OCI-LY7 (cell line): ENCODE measurements around the gene CCDC60. TPM values are rescaled to one million over a fixed set of nuclear protein-coding genes. Genes with fewer than 3 reads are reported as not detected.
"Not testable (repeated sequence)": the region's sequence is repeated elsewhere in the genome, so short reads cannot be mapped to it uniquely, and the experiment has no call there.

Experiments
- BruUV-seq: library from RNA; stranded (reverse); fragments of 400-500 nt; replicated peaks from 2 replicates; lab custom pipeline; 2021; lab: Mats Ljungman, UMichigan
- CTCF ChIA-PET: fragments of 300-600 bp; sonication (Branson Sonifier 250); formaldehyde crosslinking; loops from one replicate; lab custom pipeline; 2022; ENCODE audit warnings: antibody characterized with exemption; ENCODE audit not compliant: unreplicated experiment; lab: Charles Lee
- POLR2A ChIA-PET: fragments of 300-600 bp; sonication (Branson Sonifier 250); formaldehyde crosslinking; loops from one replicate; lab custom pipeline; 2022; ENCODE audit warnings: antibody characterized with exemption; lab: Charles Lee
- DNase-seq: peaks from one replicate; pipeline ENCODE4 v3.0.0-alpha.2; 2015; ENCODE audit warnings: low spot score
- H2AFZ ChIP-seq: fragments of 200-600 bp; sonication (generic), shearing (Covaris generic); 2 replicates; pipeline ENCODE4 v1.6.1; 2014; ENCODE audit warnings: mild to moderate bottlenecking, antibody characterized with exemption, low read length, moderate library complexity
- H3K27ac ChIP-seq: fragments of 200-600 bp; sonication (generic); 2 replicates; pipeline ENCODE4 v1.5.1; 2014; ENCODE audit warnings: mixed run types, low read depth, mild to moderate bottlenecking, moderate library complexity, low read length, inconsistent platforms; ENCODE audit not compliant: poor library complexity, severe bottlenecking
- H3K36me3 ChIP-seq: fragments of 200-600 bp; sonication (generic); 2 replicates; pipeline ENCODE4 v1.6.1; 2014; ENCODE audit warnings: mild to moderate bottlenecking, antibody characterized with exemption, low read length, moderate library complexity, mixed read lengths; ENCODE audit not compliant: insufficient read depth
- H3K4me1 ChIP-seq: fragments of 200-600 bp; sonication (generic); 2 replicates; pipeline ENCODE4 v1.5.1; 2014; ENCODE audit warnings: mild to moderate bottlenecking, low read length; ENCODE audit not compliant: insufficient read depth, poor library complexity, severe bottlenecking
- H3K4me2 ChIP-seq: fragments of 200-600 bp; sonication (generic); 2 replicates; pipeline ENCODE4 v1.6.1; 2014; ENCODE audit warnings: mild to moderate bottlenecking, low read length
- H3K4me3 ChIP-seq: fragments of 200-600 bp; sonication (generic); 2 replicates; pipeline ENCODE4 v1.5.1; 2014; ENCODE audit warnings: mild to moderate bottlenecking, low read depth, low read length; ENCODE audit not compliant: poor library complexity, severe bottlenecking
- H3K79me2 ChIP-seq: fragments of 200-600 bp; sonication (generic); 2 replicates; pipeline ENCODE4 v1.6.1; 2016; ENCODE audit warnings: low read depth, mild to moderate bottlenecking, low read length, moderate library complexity, mixed read lengths; ENCODE audit not compliant: insufficient read depth
- H3K9me2 ChIP-seq: fragments of 200-600 bp; sonication (generic); 2 replicates; pipeline ENCODE4 v1.6.1; 2016; ENCODE audit warnings: mild to moderate bottlenecking, low read length, mixed read lengths; ENCODE audit not compliant: insufficient read depth
- H3K9me3 ChIP-seq: fragments of 200-600 bp; sonication (generic); 2 replicates; pipeline ENCODE4 v1.6.1; 2014; ENCODE audit warnings: mild to moderate bottlenecking, mixed run types, low read length, mixed read lengths
- H4K20me1 ChIP-seq: fragments of 200-600 bp; sonication (generic); 2 replicates; pipeline ENCODE4 v1.6.1; 2014; ENCODE audit warnings: mild to moderate bottlenecking, antibody characterized with exemption, low read length, moderate library complexity, mixed read lengths; ENCODE audit not compliant: insufficient read depth
- CTCF ChIP-seq: fragments of 200-600 bp; sonication (generic); conservative IDR thresholded peaks from 2 replicates; pipeline ENCODE4 v1.5.1; 2014; ENCODE audit warnings: mild to moderate bottlenecking, antibody characterized with exemption, low read length, moderate library complexity, mixed read lengths
- EZH2phosphoT487 ChIP-seq: fragments of 200-600 bp; sonication (generic); IDR thresholded peaks from 2 replicates; pipeline ENCODE4 v1.6.1; 2018; ENCODE audit warnings: low read depth, borderline replicate concordance, mild to moderate bottlenecking, mixed run types, antibody characterized with exemption, low read length, moderate library complexity, mixed read lengths
- intact Hi-C: fragments of 100-400 bp; cut with micrococcal nuclease; formaldehyde crosslinking; loops from one replicate; pipeline ENCODE4 v1.10.0; 2022; ENCODE audit not compliant: unreplicated experiment
- total RNA-seq, 2 experiments: library from RNA; depleted of rRNA in 1 of 2; stranded (reverse); fragments of >200 nt in 1 of 2; shearing (Covaris generic) in 1 of 2; gene quantifications; 2 replicates each; pipeline ENCODE4 v1.2.3, GENCODE V29; 2014 to 2022

CCDC60 gene
- total RNA-seq, 2 experiments from 2014 or later = not detected

GRCh38 chr12:119354172-119354571, 19.6 kb downstream of the CCDC60 start:
- CTCF ChIA-PET = no interaction called here

GRCh38 chr12:119360366-119360765, 25.8 kb downstream of the CCDC60 start:
- intact Hi-C loops, H3K79me2 ChIP-seq, H4K20me1 ChIP-seq, H3K4me2 ChIP-seq, H2AFZ ChIP-seq, H3K4me1 ChIP-seq, H3K4me3 ChIP-seq, DNase-seq, H3K9me2 ChIP-seq, CTCF ChIA-PET, H3K36me3 ChIP-seq, H3K9me3 ChIP-seq, H3K27ac ChIP-seq, POLR2A ChIA-PET, BruUV-seq: not testable (repeated sequence)

More at GRCh38 chr12:119354172-119354571, 19.6 kb downstream of the CCDC60 start:
- H3K9me2 ChIP-seq = no peaks in the 10 kb centered on the region
- H3K4me1 ChIP-seq = no peaks in the 10 kb centered on the region
- H3K27ac ChIP-seq = no peak overlapping the region
- no peaks in the 10 kb centered on the region for H3K79me2 ChIP-seq
- DNase-seq = no peak
- H3K4me2 ChIP-seq = no peak overlapping the region
- H2AFZ ChIP-seq = no peak overlapping the region
- H3K9me3 ChIP-seq = no peaks in the 10 kb centered on the region
- intact Hi-C loops = no loop called here
- H3K36me3 ChIP-seq = no peaks in the 10 kb centered on the region
- BruUV-seq = no TSS peak
- TF ChIP-seq CTCF (no peak), EZH2phosphoT487 (no peak)
- H4K20me1 ChIP-seq = no peaks in the 10 kb centered on the region
- H3K4me3 ChIP-seq = no peak overlapping the region
- POLR2A ChIA-PET = no interaction called here

GRCh38 chr12:119363037-119363436, 28.5 kb downstream of the CCDC60 start:
- POLR2A ChIA-PET = interaction anchor here (0.7 to 0.9 kb wide), 2 partner anchors 42 to 45 kb away, joined by 3 to 4 read pairs; no protein-coding TSS in a partner anchor
- CTCF ChIA-PET = no interaction called here

More at GRCh38 chr12:119363037-119363436, 28.5 kb downstream of the CCDC60 start:
- Histone ChIP-seq H3K36me3 (no peaks in the 10 kb centered on the region), H3K4me3 (no peak overlapping the region), H3K27ac (no peak overlapping the region), H3K79me2 (no peaks in the 10 kb centered on the region), H3K9me3 (no peaks in the 10 kb centered on the region), H3K4me2 (no peak overlapping the region), H4K20me1 (no peaks in the 10 kb centered on the region), H3K9me2 (no peaks in the 10 kb centered on the region), H3K4me1 (no peaks in the 10 kb centered on the region), H2AFZ (no peak overlapping the region)
- DNase-seq = no peak
- TF ChIP-seq CTCF (no peak), EZH2phosphoT487 (no peak)
- no TSS peak for BruUV-seq
- intact Hi-C loops = no loop called here
